Pancreas (tissue), 10 donors: Measurements from ENCODE around the gene ANKH. TPM values are rescaled to one million over a fixed set of nuclear protein-coding genes. Genes with fewer than 3 reads are reported as not detected.

Experiments
- ATAC-seq, 4 donors: fragments of 200-7000 bp; cut with Tn5 transposase; one replicate each; pipeline versions ENCODE4 v1.8.0 to v1.9.1; 2020; ENCODE audit warnings: mild to moderate bottlenecking in 4 of 4, moderate library complexity in 4 of 4
- DNase-seq, 6 donors: peaks; one replicate each; pipeline ENCODE4 v3.0.0-alpha.2; 2020
- FAIRE-seq: peaks from 2 replicates; lab custom pipeline; 2012; peaks lifted over from hg19 to GRCh38; lab: Jason Lieb, UNC
- H3K27ac ChIP-seq, 4 donors: fragments of 200-600 bp; sonication (generic); 1 replicate in 3 of 4; 2 replicates in 1 of 4; pipeline versions ENCODE4 v1.5.0 to v1.8.0; 2020
- H3K27me3 ChIP-seq, 4 donors: fragments of 200-600 bp; one replicate each; pipeline ENCODE4 v1.8.0; 2021
- H3K36me3 ChIP-seq, 3 donors: fragments of 200-600 bp; sonication (generic) in 1 of 3; one replicate each; pipeline versions ENCODE4 v1.5.0 to v1.8.0; 2020 to 2021
- H3K4me1 ChIP-seq, 3 donors: fragments of 200-600 bp; one replicate each; pipeline ENCODE4 v1.8.0; 2021
- H3K4me3 ChIP-seq, 4 donors: fragments of 200-600 bp; sonication (generic) in 2 of 4; one replicate each; pipeline versions ENCODE4 v1.5.0 to v1.8.0; 2020 to 2021
- H3K9me3 ChIP-seq, 4 donors: fragments of 200-600 bp; one replicate each; pipeline ENCODE4 v1.8.0; 2021
- WGBS, 2 donors: extraction: QIAGEN DNeasy Blood & Tissue Kit; methylation state at CpG; one replicate each; pipeline ENCODE4 v1.1.7; 2013; 5-methylcytosine and 5-hydroxymethylcytosine counted together
- intact Hi-C, 3 donors: fragments of 100-400 bp; cut with DNase I; formaldehyde crosslinking; loops; one replicate each; pipeline versions ENCODE4 v1.11.1 to v1.14.2; 2022
- polyA plus RNA-seq, 2 donors: library from polyadenylated mRNA; stranded (reverse); fragments of 200-250 nt; gene quantifications; one replicate each; pipeline ENCODE4 v1.2.3, GENCODE V29; 2013
- total RNA-seq, 6 donors: library from RNA; stranded (reverse); fragmentation: NEBNext Ultra II Directional in 4 of 6; extraction: Animal tissue kit (Norgen Biotek cat#: 25700) in 4 of 6; gene quantifications; one replicate each; pipeline versions ENCODE4 v1.2.1 to v1.2.4, GENCODE V29; 2021 to 2023
- TF ChIP-seq, protein P1 (sequence below), 4 donors: fragments of 200-600 bp; sonication (generic) in 3 of 4; IDR thresholded peaks; one replicate each; pipeline versions ENCODE4 v1.5.0 to v1.8.0; 2021; ENCODE audit warnings: antibody characterized with exemption in 4 of 4
- donor health status: healthy with polysubstance abuse.
- donor health status: DM: no; HTN: no; CAD: no; lungs with moderate emphysema.
- donor health status: DM: no; HTN: no; CAD: no.
- donor health status: control.
- donor health status: control.
- donor health status: Bipolar disorder and iron deficiency.
- donor health status: DM: yes; HTN: yes; CAD: no.
- donor health status: DM: no; HTN: no; CAD: no.
- donor health status: DM: no; HTN: no; CAD: no.
- donor health status: DM: yes; HTN: yes; CAD: no.

ANKH gene
- total and polyA plus RNA-seq, 8 donors = 11.8 to 48.6 (median 37.7) TPM

DNA sequence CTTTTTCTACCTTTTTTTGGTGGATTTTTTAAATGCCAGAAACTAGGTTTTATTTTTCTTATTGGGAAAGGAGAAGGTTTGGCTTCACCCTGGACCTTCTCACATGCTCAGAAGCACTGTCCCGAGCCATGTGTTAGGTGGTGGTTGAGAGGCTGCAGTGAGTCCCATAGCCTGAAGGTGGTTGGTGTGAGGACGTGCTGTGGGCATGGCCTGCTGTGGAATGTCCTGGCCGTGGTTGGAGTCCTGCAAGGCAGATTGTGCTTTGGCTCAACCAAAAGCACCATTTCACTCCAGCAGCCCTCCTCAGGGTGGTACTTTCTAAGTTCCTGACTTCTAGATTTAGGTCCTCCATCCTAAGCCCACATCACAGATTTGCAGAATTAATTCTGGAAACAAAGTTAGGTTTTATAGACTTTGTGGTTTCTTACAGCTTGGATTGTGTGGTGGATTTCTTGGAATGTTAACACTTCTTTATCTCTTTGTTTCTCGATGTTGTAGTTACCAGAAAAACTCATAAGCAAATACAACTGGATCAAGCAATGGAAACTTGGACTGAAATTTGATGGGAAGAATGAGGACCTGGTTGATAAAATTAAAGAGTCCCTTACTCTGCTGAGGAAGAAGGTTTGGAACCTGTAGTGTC lies 184.4 kb downstream of the ANKH start:
- TF ChIP-seq, protein P1, sequence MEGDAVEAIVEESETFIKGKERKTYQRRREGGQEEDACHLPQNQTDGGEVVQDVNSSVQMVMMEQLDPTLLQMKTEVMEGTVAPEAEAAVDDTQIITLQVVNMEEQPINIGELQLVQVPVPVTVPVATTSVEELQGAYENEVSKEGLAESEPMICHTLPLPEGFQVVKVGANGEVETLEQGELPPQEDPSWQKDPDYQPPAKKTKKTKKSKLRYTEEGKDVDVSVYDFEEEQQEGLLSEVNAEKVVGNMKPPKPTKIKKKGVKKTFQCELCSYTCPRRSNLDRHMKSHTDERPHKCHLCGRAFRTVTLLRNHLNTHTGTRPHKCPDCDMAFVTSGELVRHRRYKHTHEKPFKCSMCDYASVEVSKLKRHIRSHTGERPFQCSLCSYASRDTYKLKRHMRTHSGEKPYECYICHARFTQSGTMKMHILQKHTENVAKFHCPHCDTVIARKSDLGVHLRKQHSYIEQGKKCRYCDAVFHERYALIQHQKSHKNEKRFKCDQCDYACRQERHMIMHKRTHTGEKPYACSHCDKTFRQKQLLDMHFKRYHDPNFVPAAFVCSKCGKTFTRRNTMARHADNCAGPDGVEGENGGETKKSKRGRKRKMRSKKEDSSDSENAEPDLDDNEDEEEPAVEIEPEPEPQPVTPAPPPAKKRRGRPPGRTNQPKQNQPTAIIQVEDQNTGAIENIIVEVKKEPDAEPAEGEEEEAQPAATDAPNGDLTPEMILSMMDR (IDR thresholded peaks at IDR 0.05) = no peak
- intact Hi-C loops = no loop called here
- 44 to 57% methylated on average over 4 of the region's 4 CpGs for WGBS, 2 donors
- ATAC-seq (no peak), DNase-seq (no peak), FAIRE-seq (no peak)
- no peaks in the 10 kb centered on the region for H3K9me3 ChIP-seq
- no peak overlapping the region for H3K27ac ChIP-seq
- peaks cover 0 to 46% (median 17%) of the 10 kb centered on the region in 3 donors for H3K36me3 ChIP-seq
- H3K4me1 ChIP-seq = no peaks in the 10 kb centered on the region
- H3K27me3 ChIP-seq = no peaks in the 10 kb centered on the region
- no peak overlapping the region for H3K4me3 ChIP-seq

DNA sequence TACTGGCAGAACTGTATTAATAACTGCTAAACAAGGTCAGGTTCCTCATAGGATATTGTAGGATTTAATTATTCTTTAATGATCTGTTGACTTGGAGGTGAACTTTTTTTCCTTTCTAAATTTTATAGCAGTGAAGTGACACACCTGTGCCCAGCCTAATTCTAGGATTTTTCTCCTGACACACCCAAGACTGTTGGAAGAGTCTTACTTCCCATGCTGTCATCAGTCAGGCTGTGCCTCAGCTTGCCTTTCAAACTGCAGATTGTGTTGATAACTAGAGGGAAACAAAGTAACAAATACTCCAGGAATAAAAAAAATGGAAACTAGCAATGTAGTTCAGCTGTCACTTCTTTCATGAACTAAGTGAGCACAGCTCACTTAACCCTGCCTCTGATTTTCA lies 185.1 kb downstream of the ANKH start:
- Histone ChIP-seq H3K27ac (no peak overlapping the region), H3K36me3 (peaks cover 0 to 51% (median 20%) of the 10 kb centered on the region in 3 donors), H3K9me3 (no peaks in the 10 kb centered on the region), H3K4me3 (no peak overlapping the region), H3K4me1 (no peaks in the 10 kb centered on the region), H3K27me3 (no peaks in the 10 kb centered on the region)
- TF ChIP-seq, protein P1 (IDR thresholded peaks at IDR 0.05) = no peak
- no peak for ATAC-seq
- FAIRE-seq = no peak
- DNase-seq = no peak
- intact Hi-C loops = no loop called here

DNA sequence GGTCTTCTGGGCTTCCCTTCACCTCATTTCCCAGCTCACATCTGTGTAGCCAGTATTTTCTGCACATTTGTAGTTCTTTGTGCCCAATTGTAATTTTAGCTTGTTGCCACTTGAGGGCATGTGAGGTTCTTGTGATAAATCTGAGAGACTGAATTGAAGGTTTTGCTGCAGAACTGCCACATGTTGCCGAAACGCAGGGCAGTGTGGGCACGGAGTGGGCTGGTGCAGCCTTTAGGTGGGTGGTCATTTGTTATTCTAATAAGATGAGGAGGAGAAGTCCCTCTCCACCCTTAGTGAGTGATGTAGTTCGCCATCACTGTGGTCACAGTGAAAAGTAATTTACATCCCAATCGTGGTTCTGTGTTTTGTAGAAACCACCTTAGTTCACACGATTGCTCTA lies 185.8 kb downstream of the ANKH start:
- TF ChIP-seq, protein P1 (IDR thresholded peaks at IDR 0.05) = peak in 3 of 4 donors; percentile 22 to 49 (median 26)
- no peak overlapping the region for H3K27ac ChIP-seq
- H3K36me3 ChIP-seq = peaks cover 0 to 50% (median 16%) of the 10 kb centered on the region in 3 donors
- FAIRE-seq (no peak), DNase-seq (peak in 2 of 6 donors; percentile 9 to 25), ATAC-seq (peak; percentile 60 to 89 (median 86))
- H3K9me3 ChIP-seq = no peaks in the 10 kb centered on the region
- H3K4me1 ChIP-seq = no peaks in the 10 kb centered on the region
- 43 to 45% methylated on average over 6 of the region's 6 CpGs for WGBS, 2 donors
- no peak overlapping the region for H3K4me3 ChIP-seq
- no peaks in the 10 kb centered on the region for H3K27me3 ChIP-seq
- intact Hi-C loops = no loop called here

- intact Hi-C loops = no loop called here
- no peak overlapping the region for H3K4me3 ChIP-seq
- TF ChIP-seq, protein P1 (IDR thresholded peaks at IDR 0.05) = no peak
- no peak overlapping the region for H3K27ac ChIP-seq
- no peaks in the 10 kb centered on the region for H3K4me1 ChIP-seq
- FAIRE-seq = no peak
- no peaks in the 10 kb centered on the region for H3K9me3 ChIP-seq
- peaks cover 0 to 50% (median 14%) of the 10 kb centered on the region in 3 donors for H3K36me3 ChIP-seq
- ATAC-seq = peak in 2 of 4 donors; percentile 47 to 48
- 57 to 64% methylated on average over 5 of the region's 5 CpGs for WGBS, 2 donors
- no peaks in the 10 kb centered on the region for H3K27me3 ChIP-seq
- DNase-seq = no peak
These were observed 186.8 kb downstream of the ANKH start for GRCh38 chr5:14684757-14685156.

GRCh38 chr5:14683906-14684455 lies 187.6 kb downstream of the ANKH start:
- no peak for ATAC-seq
- 33 to 35% methylated on average over 4 of the region's 4 CpGs for WGBS, 2 donors
- no peak for FAIRE-seq

More at GRCh38 chr5:14683906-14684455, 187.6 kb downstream of the ANKH start:
- Histone ChIP-seq H3K27me3 (no peaks in the 10 kb centered on the region), H3K9me3 (no peaks in the 10 kb centered on the region), H3K4me1 (no peaks in the 10 kb centered on the region), H3K4me3 (no peak overlapping the region), H3K36me3 (peaks cover 0 to 47% (median 14%) of the 10 kb centered on the region in 3 donors), H3K27ac (no peak overlapping the region)
- intact Hi-C loops = no loop called here
- no peak for DNase-seq
- TF ChIP-seq, protein P1 (IDR thresholded peaks at IDR 0.05) = no peak
